Osteocyte (in vitro differentiated cells): Measurements from ENCODE around the gene PLEKHF1. TPM values are rescaled to one million over a fixed set of nuclear protein-coding genes. Genes with fewer than 3 reads are reported as not detected.
A peak's percentile ranks its signal among the peaks of the same experiment; 100 is the strongest.

ENCODE experiments used
- DNase-seq: peaks from one replicate; pipeline ENCODE4 v3.0.0; 2021; ENCODE audit warnings: mixed read lengths; ENCODE audit not compliant: unreplicated experiment; ENCODE audit errors: extremely low spot score
- H3K27ac Mint-ChIP-seq: one replicate; pipeline ENCODE4 v1.8.0; 2021; ENCODE audit warnings: mild to moderate bottlenecking, mixed read lengths; ENCODE audit not compliant: unreplicated experiment
- H3K27me3 Mint-ChIP-seq: one replicate; pipeline ENCODE4 v1.8.0; 2021; ENCODE audit warnings: mixed read lengths; ENCODE audit not compliant: unreplicated experiment
- H3K36me3 Mint-ChIP-seq: one replicate; pipeline ENCODE4 v1.8.0; 2021; ENCODE audit warnings: mixed read lengths; ENCODE audit not compliant: unreplicated experiment
- H3K4me1 Mint-ChIP-seq: one replicate; pipeline ENCODE4 v1.8.0; 2021; ENCODE audit warnings: mixed read lengths; ENCODE audit not compliant: unreplicated experiment
- H3K4me3 Mint-ChIP-seq: one replicate; pipeline ENCODE4 v1.8.0; 2021; ENCODE audit warnings: mild to moderate bottlenecking, moderate library complexity, mixed read lengths; ENCODE audit not compliant: unreplicated experiment
- H3K9me3 Mint-ChIP-seq: one replicate; pipeline ENCODE4 v1.8.0; 2021; ENCODE audit warnings: mixed read lengths; ENCODE audit not compliant: unreplicated experiment
- CTCF ChIP-seq: fragments of 200-600 bp; sonication (generic); IDR thresholded peaks from 2 replicates; pipeline ENCODE4 v1.5.0; 2021; ENCODE audit warnings: antibody characterized with exemption, mild to moderate bottlenecking, moderate library complexity
- total RNA-seq: library from RNA; stranded (reverse); gene quantifications from 2 replicates; pipeline ENCODE4 v1.2.1, GENCODE V29; 2021

The PLEKHF1 gene
- total RNA-seq, 1 donor from 2014 or later, result 27.3 TPM

DNA sequence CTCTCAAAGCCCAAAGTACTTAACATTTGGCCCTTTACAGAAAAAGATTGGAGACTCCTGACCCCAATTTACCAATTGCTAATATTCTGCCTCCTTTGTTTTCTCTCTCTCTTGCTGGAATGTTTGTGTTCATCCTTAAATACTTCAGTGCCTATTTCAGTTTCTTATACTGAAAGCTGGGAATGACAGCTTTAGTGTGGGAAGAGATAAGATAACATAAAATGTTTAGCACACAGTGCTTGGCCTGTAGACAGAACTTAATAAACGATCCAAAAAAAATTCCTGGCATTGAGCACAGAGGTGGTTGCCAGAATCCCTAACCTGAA, 3.0 kb upstream of the PLEKHF1 start:
- H3K4me3 Mint-ChIP-seq, result peak overlapping the region; percentile 62
- no peak for TF ChIP-seq CTCF
- peak overlapping the region; percentile 99 for H3K27ac Mint-ChIP-seq

DNA sequence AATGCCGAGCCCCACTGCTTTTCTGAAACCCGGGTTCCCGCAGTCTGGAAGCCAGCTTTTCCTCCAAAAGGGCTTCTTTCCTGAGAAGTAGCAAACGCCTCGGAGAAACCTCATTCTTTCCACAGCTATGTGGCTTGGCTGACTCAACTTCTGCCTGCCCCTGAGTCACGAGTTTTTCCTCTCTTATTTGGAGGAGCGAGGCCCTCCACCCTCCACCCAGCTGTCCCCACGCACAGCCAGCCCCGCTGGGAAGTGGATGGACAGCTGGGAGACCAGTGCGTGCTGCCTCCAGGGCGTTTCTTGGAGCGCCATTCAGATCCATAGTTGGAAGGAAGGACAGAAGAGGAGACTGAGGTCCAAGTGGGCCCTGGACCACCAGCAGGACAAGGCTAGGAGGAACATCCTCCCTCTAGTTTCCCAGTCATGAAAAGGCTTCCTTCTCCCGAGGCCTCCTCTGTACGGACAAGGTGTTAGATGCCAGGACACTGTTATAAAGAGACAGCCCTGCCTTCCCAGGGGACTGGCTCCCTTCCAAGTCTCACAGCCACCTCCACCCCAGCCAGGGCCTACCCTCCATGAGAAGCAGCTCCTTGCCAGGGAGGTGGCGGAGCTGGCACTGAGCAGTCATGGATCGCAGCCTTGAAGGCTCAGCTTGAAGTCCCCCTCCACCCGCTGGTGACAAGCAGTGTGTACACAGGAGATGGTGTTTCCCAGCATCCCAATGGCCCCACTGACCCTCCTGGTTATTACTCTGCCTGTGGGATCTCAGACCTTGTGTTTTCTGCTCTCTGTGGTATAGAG, 2.5 kb upstream of the PLEKHF1 start:
- TF ChIP-seq CTCF, result no peak
- DNase-seq, result peak; percentile 91
- Mint-ChIP-seq H3K27ac (peak overlapping the region; percentile 99), H3K4me3 (peak overlapping the region; percentile 62), H3K36me3 (peaks cover 4% of the 10 kb centered on the region), H3K27me3 (no peaks in the 10 kb centered on the region), H3K9me3 (no peaks in the 10 kb centered on the region), H3K4me1 (peaks cover 68% of the 10 kb centered on the region)

More for the DNA sequence above, 3.0 kb upstream of the PLEKHF1 start:
- peaks cover 4% of the 10 kb centered on the region for H3K36me3 Mint-ChIP-seq
- H3K9me3 Mint-ChIP-seq, result no peaks in the 10 kb centered on the region
- H3K4me1 Mint-ChIP-seq, result peaks cover 62% of the 10 kb centered on the region
- DNase-seq, result no peak
- H3K27me3 Mint-ChIP-seq, result no peaks in the 10 kb centered on the region

GRCh38 chr19:29663861-29664752, 1.2 kb upstream of the PLEKHF1 start:
- Mint-ChIP-seq H3K27me3 (no peaks in the 10 kb centered on the region), H3K9me3 (no peaks in the 10 kb centered on the region), H3K36me3 (peaks cover 4% of the 10 kb centered on the region), H3K4me3 (peak overlapping the region; percentile 65), H3K4me1 (peaks cover 73% of the 10 kb centered on the region), H3K27ac (peak overlapping the region; percentile 99)
- TF ChIP-seq CTCF, result no peak
- no peak for DNase-seq

GRCh38 chr19:29664753-29665214, 477 bp upstream of the PLEKHF1 start:
- no peaks in the 10 kb centered on the region for H3K27me3 Mint-ChIP-seq
- H3K4me3 Mint-ChIP-seq, result peak overlapping the region; percentile 65
- TF ChIP-seq CTCF, result peak; percentile 5
- peaks cover 80% of the 10 kb centered on the region for H3K4me1 Mint-ChIP-seq
- no peak for DNase-seq
- peaks cover 9% of the 10 kb centered on the region for H3K36me3 Mint-ChIP-seq
- peak overlapping the region; percentile 99 for H3K27ac Mint-ChIP-seq
- no peaks in the 10 kb centered on the region for H3K9me3 Mint-ChIP-seq
